NCI-H748 (cell line): Measurements from ENCODE around the gene DNAJB6.
"Not testable (repeated sequence)": the region's sequence is repeated elsewhere in the genome, so short reads cannot be mapped to it uniquely, and the experiment has no call there.

Source experiments
- DNase-seq: peaks from one replicate; lab custom pipeline; 2025; ENCODE audit not compliant: unreplicated experiment; lab: John Stamatoyannopoulos, UW

Gene DNAJB6

GRCh38 chr7:157438121-157439025 lies 101.6 kb downstream of the DNAJB6 start:
- DNase-seq: no peak

GRCh38 chr7:157439149-157439548 lies 102.3 kb downstream of the DNAJB6 start:
- no peak for DNase-seq

GRCh38 chr7:157439761-157440160 lies 103.0 kb downstream of the DNAJB6 start:
- DNase-seq: no peak

- DNase-seq: no peak
These were observed 103.7 kb downstream of the DNAJB6 start for GRCh38 chr7:157440346-157441022.

GRCh38 chr7:157441023-157441399 lies 104.2 kb downstream of the DNAJB6 start:
- DNase-seq: no peak

GRCh38 chr7:157442456-157442855 lies 105.7 kb downstream of the DNAJB6 start:
- no peak for DNase-seq

GRCh38 chr7:157442993-157443831 lies 106.4 kb downstream of the DNAJB6 start:
- no peak for DNase-seq

GRCh38 chr7:157444011-157444842 lies 107.4 kb downstream of the DNAJB6 start:
- DNase-seq: no peak

GRCh38 chr7:157444843-157445135 lies 108.0 kb downstream of the DNAJB6 start:
- DNase-seq: no peak

GRCh38 chr7:157445246-157445955 lies 108.6 kb downstream of the DNAJB6 start:
- no peak for DNase-seq

- no peak for DNase-seq
These were observed 109.1 kb downstream of the DNAJB6 start for GRCh38 chr7:157445956-157446295.

- no peak for DNase-seq
These were observed 109.5 kb downstream of the DNAJB6 start for GRCh38 chr7:157446322-157446721.

GRCh38 chr7:157454003-157454402 lies 117.2 kb downstream of the DNAJB6 start:
- not testable (repeated sequence) for DNase-seq

GRCh38 chr7:157457355-157458253 lies 120.8 kb downstream of the DNAJB6 start:
- DNase-seq: no peak

GRCh38 chr7:157458254-157458633 lies 121.4 kb downstream of the DNAJB6 start:
- no peak for DNase-seq

- DNase-seq: no peak
These were observed 123.2 kb downstream of the DNAJB6 start for GRCh38 chr7:157459966-157460365.

- no peak for DNase-seq
These were observed 123.9 kb downstream of the DNAJB6 start for GRCh38 chr7:157460721-157461120.

GRCh38 chr7:157461573-157462418 lies 125.0 kb downstream of the DNAJB6 start:
- peak; percentile 55 for DNase-seq
